Adrenal gland (tissue), 12 donors: ENCODE data around the gene ACBD4. TPM values are rescaled to one million over a fixed set of nuclear protein-coding genes. Genes with fewer than 3 reads are reported as not detected.

ENCODE experiments used
- DNase-seq, 7 donors: peaks; one replicate each; pipeline ENCODE4 v3.0.0-alpha.2; 2019 to 2020
- H3K27ac ChIP-seq, 5 donors: fragments of 200-600 bp; sonication (generic) in 4 of 5; 1 replicate in 3 of 5; 2 replicates in 2 of 5; pipeline versions ENCODE4 v1.5.1 to v1.8.0; 2016 to 2020; ENCODE audit warnings: mild to moderate bottlenecking in 1 of 5
- H3K27me3 ChIP-seq: fragments of 200-600 bp; 2 replicates; pipeline ENCODE4 v1.8.0; 2021
- H3K36me3 ChIP-seq, 2 donors: fragments of 200-600 bp; replicated peaks in 1 of 2; 1 replicate in 1 of 2; 2 replicates in 1 of 2; pipeline versions ENCODE4 v1.5.1 to v1.8.0; 2018 to 2022
- H3K4me1 ChIP-seq, 2 donors: fragments of 200-600 bp; replicated peaks in 1 of 2; 1 replicate in 1 of 2; 2 replicates in 1 of 2; pipeline versions ENCODE4 v1.5.1 to v1.8.0; 2018 to 2021
- H3K4me3 ChIP-seq, 4 donors: fragments of 200-600 bp; sonication (generic) in 3 of 4; one replicate each; pipeline ENCODE4 v1.5.1; 2016 to 2018
- H3K9me3 ChIP-seq, 3 donors: fragments of 200-600 bp; sonication (generic) in 1 of 3; replicated peaks in 1 of 3; 1 replicate in 2 of 3; 2 replicates in 1 of 3; pipeline versions ENCODE4 v1.5.1 to v1.8.0; 2016 to 2021
- CTCF ChIP-seq, 6 experiments: fragments of 450-650 bp in 4 of 6; fragments of 200-600 bp in 2 of 6; sonication (generic) in 1 of 6; IDR thresholded peaks; 1 replicate in 5 of 6; 2 replicates in 1 of 6; pipeline versions ENCODE4 v1.5.1 to v1.8.0; 2016 to 2021; ENCODE audit warnings: antibody characterized with exemption in 6 of 6, mild to moderate bottlenecking in 2 of 6, moderate library complexity in 1 of 6
- POLR2A ChIP-seq, 2 donors: fragments of 450-650 bp; IDR thresholded peaks; one replicate each; pipeline ENCODE4 v1.6.1; 2017; ENCODE audit warnings: antibody characterized with exemption in 2 of 2, mild to moderate bottlenecking in 2 of 2, moderate library complexity in 1 of 2
- WGBS, 4 donors: extraction: QIAGEN DNeasy Blood & Tissue Kit in 2 of 4; methylation state at CpG; one replicate each; pipeline versions ENCODE4 v1.1.5 to v1.1.7; 2013 to 2017; 5-methylcytosine and 5-hydroxymethylcytosine counted together
- intact Hi-C, 2 donors: fragments of 100-400 bp; cut with DNase I; formaldehyde crosslinking; loops; one replicate each; pipeline versions ENCODE4 v1.14.1 to v1.15.0; 2022 to 2023
- polyA plus RNA-seq, 3 donors: library from polyadenylated mRNA; stranded (reverse); fragments of 200-250 nt in 2 of 3; fragments of 350-450 nt in 1 of 3; fragmentation: Illumina TruSeq in 1 of 3; extraction: RNeasy Lipid Tissue Mini Kit (QIAGEN cat#74804) in 1 of 3; gene quantifications; one replicate each; pipeline ENCODE4 v1.2.3, GENCODE V29; 2013 to 2014
- total RNA-seq, 9 donors: library from RNA; depleted of rRNA in 4 of 9; stranded (reverse); fragments of >200 nt in 4 of 9; fragments of 120-200 nt in 1 of 9; fragmentation: NEBNext Ultra II Directional in 1 of 9; extraction: Animal tissue kit (Norgen Biotek cat#: 25700) in 1 of 9; gene quantifications; one replicate each; pipeline versions ENCODE4 v1.1.0 to v1.2.4, GENCODE V29; 2013 to 2023
- donor health status: healthy with polysubstance abuse.
- donor health status: Bipolar disorder and iron deficiency.
- donor health status: DM: yes; HTN: yes; CAD: no.
- donor health status: DM: no; HTN: no; CAD: no.
- donor health status: DM: no; HTN: no; CAD: no.
- donor health status: DM: yes; HTN: yes; CAD: no.

ACBD4 gene
- total and polyA plus RNA-seq, 12 donors = 6.6 to 71.3 (median 23.6) TPM

GRCh38 chr17:45110676-45111611 is 24.5 kb upstream of the ACBD4 start:
- peak overlapping the region; percentile 52 to 84 (median 79) for H3K27ac ChIP-seq
- no peak overlapping the region for H3K4me3 ChIP-seq
- H3K36me3 ChIP-seq = peaks cover 0 to 36% of the 10 kb centered on the region in 2 donors
- no peaks in the 10 kb centered on the region for H3K27me3 ChIP-seq
- TF ChIP-seq CTCF (IDR thresholded peaks at IDR 0.05) (peak in 1 of 6 experiments; percentile 19), POLR2A (IDR thresholded peaks at IDR 0.05) (peak in 1 of 2 donors; percentile 23)
- intact Hi-C loops = no loop called here
- DNase-seq = peak; percentile 59 to 87 (median 81)
- H3K9me3 ChIP-seq = no peaks in the 10 kb centered on the region
- H3K4me1 ChIP-seq = peaks cover 26% of the 10 kb centered on the region in 2 donors
- 19 to 39% (median 32%) methylated on average over 8 to 16 of the region's 16 CpGs for WGBS, 4 donors

- peaks cover 26% of the 10 kb centered on the region in 2 donors for H3K4me1 ChIP-seq
- no peaks in the 10 kb centered on the region for H3K27me3 ChIP-seq
- H3K36me3 ChIP-seq = peaks cover 0 to 28% of the 10 kb centered on the region in 2 donors
- no peaks in the 10 kb centered on the region for H3K9me3 ChIP-seq
- peak overlapping the region; percentile 52 to 84 (median 79) for H3K27ac ChIP-seq
- H3K4me3 ChIP-seq = no peak overlapping the region
- WGBS, 4 donors = 84 to 92% (median 89%) methylated on average over 10 to 11 of the region's 11 CpGs
- intact Hi-C loops = no loop called here
- no peak for TF ChIP-seq CTCF (IDR thresholded peaks at IDR 0.05)
- TF ChIP-seq POLR2A (IDR thresholded peaks at IDR 0.05) = no peak
- DNase-seq = no peak
Measured at GRCh38 chr17:45111850-45112249, 23.6 kb upstream of the ACBD4 start.

- Histone ChIP-seq H3K36me3 (peaks cover 0 to 22% of the 10 kb centered on the region in 2 donors), H3K27me3 (no peaks in the 10 kb centered on the region), H3K27ac (peak overlapping the region in 3 of 5 donors; percentile 79 to 84 (median 81)), H3K4me3 (no peak overlapping the region), H3K9me3 (no peaks in the 10 kb centered on the region), H3K4me1 (peaks cover 26% of the 10 kb centered on the region in 2 donors)
- intact Hi-C loops = no loop called here
- DNase-seq = no peak
- WGBS, 4 donors = 86 to 93% (median 92%) methylated on average over 10 to 23 of the region's 23 CpGs
- TF ChIP-seq CTCF (IDR thresholded peaks at IDR 0.05) (no peak), POLR2A (IDR thresholded peaks at IDR 0.05) (no peak)
Measured at GRCh38 chr17:45112559-45113423, 22.7 kb upstream of the ACBD4 start.

GRCh38 chr17:45113424-45113754 is 22.1 kb upstream of the ACBD4 start:
- Histone ChIP-seq H3K9me3 (no peaks in the 10 kb centered on the region), H3K4me3 (no peak overlapping the region), H3K4me1 (peaks cover 26% of the 10 kb centered on the region in 2 donors), H3K36me3 (peaks cover 0 to 22% of the 10 kb centered on the region in 2 donors), H3K27ac (peak overlapping the region in 2 of 5 donors; percentile 34 to 45), H3K27me3 (no peaks in the 10 kb centered on the region)
- intact Hi-C loops = no loop called here
- TF ChIP-seq CTCF (IDR thresholded peaks at IDR 0.05) (no peak), POLR2A (IDR thresholded peaks at IDR 0.05) (no peak)
- DNase-seq = no peak
- WGBS, 4 donors = 31 to 72% (median 49%) methylated on average over 9 of the region's 9 CpGs
